DMS79 (cell line): Measurements from ENCODE around the gene FGD6.
"Not testable (repeated sequence)": the region's sequence is repeated elsewhere in the genome, so short reads cannot be mapped to it uniquely, and the experiment has no call there.

Experiments
- DNase-seq: peaks from one replicate; lab custom pipeline; 2025; lab: John Stamatoyannopoulos, UW

FGD6 gene

GRCh38 chr12:95217377-95218149 lies at the start of gene FGD6, which contains the start of gene VEZT:
Gene FGD6, minus strand, starts transcription at chr12:95217467. Its CDS starts 227 bp downstream, at chr12:95217240.
Gene VEZT, plus strand, starts transcription at chr12:95217807. Its CDS starts 44 bp downstream, at chr12:95217851.
- peak; percentile 99 for DNase-seq

- no peak for DNase-seq
Measured at GRCh38 chr12:95266254-95266653, 49.0 kb upstream of the FGD6 start.

GRCh38 chr12:95265765-95266164 lies 48.5 kb upstream of the FGD6 start:
- no peak for DNase-seq

- DNase-seq: no peak
Measured at GRCh38 chr12:95262808-95263207, 45.5 kb upstream of the FGD6 start.

GRCh38 chr12:95261109-95261508 lies 43.8 kb upstream of the FGD6 start:
- DNase-seq: no peak

GRCh38 chr12:95259368-95259767 lies 42.1 kb upstream of the FGD6 start:
- no peak for DNase-seq

- no peak for DNase-seq
Measured at GRCh38 chr12:95258803-95259202, 41.5 kb upstream of the FGD6 start.

GRCh38 chr12:95258151-95258550 lies 40.9 kb upstream of the FGD6 start:
- DNase-seq: no peak

GRCh38 chr12:95257541-95257940 lies 40.3 kb upstream of the FGD6 start:
- DNase-seq: no peak

- DNase-seq: no peak
Measured at GRCh38 chr12:95253386-95253785, 36.1 kb upstream of the FGD6 start.

- no peak for DNase-seq
Measured at GRCh38 chr12:95248604-95249360, 31.5 kb upstream of the FGD6 start.

GRCh38 chr12:95248095-95248494 lies 30.8 kb upstream of the FGD6 start:
- no peak for DNase-seq

- no peak for DNase-seq
Measured at GRCh38 chr12:95244350-95244749, 27.1 kb upstream of the FGD6 start.

- DNase-seq: no peak
Measured at GRCh38 chr12:95243497-95244183, 26.4 kb upstream of the FGD6 start.

- no peak for DNase-seq
Measured at GRCh38 chr12:95241761-95242506, 24.7 kb upstream of the FGD6 start.

GRCh38 chr12:95241138-95241537 lies 23.9 kb upstream of the FGD6 start:
- not testable (repeated sequence) for DNase-seq

- DNase-seq: no peak
Measured at GRCh38 chr12:95240556-95240955, 23.3 kb upstream of the FGD6 start.

GRCh38 chr12:95239835-95240234 lies 22.6 kb upstream of the FGD6 start:
- not testable (repeated sequence) for DNase-seq

- DNase-seq: no peak
Measured at GRCh38 chr12:95239216-95239615, 21.9 kb upstream of the FGD6 start.

- no peak for DNase-seq
Measured at GRCh38 chr12:95238150-95238549, 20.9 kb upstream of the FGD6 start.

- no peak for DNase-seq
Measured at GRCh38 chr12:95237315-95237714, 20.0 kb upstream of the FGD6 start.

GRCh38 chr12:95235621-95236020 lies 18.4 kb upstream of the FGD6 start:
- DNase-seq: not testable (repeated sequence)
